GM11168 (cell line): Measurements from ENCODE around the gene SPAG9.

ENCODE experiments used
- in situ Hi-C: fragments of 300-500 bp; cut with MboI; formaldehyde crosslinking; loops from one replicate; pipeline ENCODE4 v1.12.0; 2022; ENCODE audit warnings: low sequenced_read_pairs; ENCODE audit not compliant: unreplicated experiment

The SPAG9 gene

GRCh38 chr17:51006601-51007000 lies 114.1 kb downstream of the SPAG9 start:
- in situ Hi-C loops = loop anchor here (10.0 kb wide), 1 partner anchor 148 kb away; the partner anchor contains the start of gene NME1

GRCh38 chr17:51005768-51006167 lies 114.9 kb downstream of the SPAG9 start:
- in situ Hi-C loops = loop anchor here (10.0 kb wide), 1 partner anchor 149 kb away; the partner anchor contains the start of gene NME1

- in situ Hi-C loops = loop anchor here (10.0 kb wide), 1 partner anchor 151 kb away; the partner anchor contains the start of gene NME1
These were observed 116.4 kb downstream of the SPAG9 start for GRCh38 chr17:51004249-51004648.

GRCh38 chr17:51000835-51001638 lies 119.6 kb downstream of the SPAG9 start:
- in situ Hi-C loops = loop anchor here (10.0 kb wide), 1 partner anchor 154 kb away; the partner anchor contains the start of gene NME1

GRCh38 chr17:50995668-50996067 lies 125.0 kb downstream of the SPAG9 start:
- in situ Hi-C loops = no loop called here

GRCh38 chr17:50993544-50993943 lies 127.1 kb downstream of the SPAG9 start:
- in situ Hi-C loops = no loop called here

- in situ Hi-C loops = no loop called here
These were observed 131.5 kb downstream of the SPAG9 start for GRCh38 chr17:50989149-50989548.

GRCh38 chr17:50988427-50988826 lies 132.2 kb downstream of the SPAG9 start:
- in situ Hi-C loops = no loop called here

- in situ Hi-C loops = no loop called here
These were observed 133.5 kb downstream of the SPAG9 start for GRCh38 chr17:50986989-50987660.

GRCh38 chr17:50981279-50981678 lies 139.4 kb downstream of the SPAG9 start:
- in situ Hi-C loops = no loop called here

GRCh38 chr17:50979524-50979927 lies 141.1 kb downstream of the SPAG9 start:
- in situ Hi-C loops = no loop called here

GRCh38 chr17:50977487-50978159 lies 143.0 kb downstream of the SPAG9 start:
- in situ Hi-C loops = no loop called here

- in situ Hi-C loops = no loop called here
These were observed 143.7 kb downstream of the SPAG9 start for GRCh38 chr17:50976951-50977472.

- in situ Hi-C loops = no loop called here
These were observed 146.8 kb downstream of the SPAG9 start for GRCh38 chr17:50973557-50974494.

- in situ Hi-C loops = no loop called here
These were observed 148.1 kb downstream of the SPAG9 start for GRCh38 chr17:50972577-50972976.

GRCh38 chr17:50967795-50968194 lies 152.9 kb downstream of the SPAG9 start:
- in situ Hi-C loops = no loop called here

GRCh38 chr17:50966163-50966666 lies 154.5 kb downstream of the SPAG9 start:
- in situ Hi-C loops = no loop called here

- in situ Hi-C loops = no loop called here
These were observed 157.5 kb downstream of the SPAG9 start for GRCh38 chr17:50963139-50963538.
